Gastrocnemius medialis (tissue), 4 donors: ENCODE data around the gene CDK18. TPM values are rescaled to one million over a fixed set of nuclear protein-coding genes. Genes with fewer than 3 reads are reported as not detected.
A peak's percentile ranks its signal among the peaks of the same experiment; 100 is the strongest.

Source experiments
- ATAC-seq, 2 donors: fragments of 150-250 bp; one replicate each; pipeline ENCODE4 v1.9.1; 2016
- DNase-seq, 2 donors: peaks; one replicate each; pipeline ENCODE4 v3.0.0-alpha.2; 2019
- H3K27ac ChIP-seq, 4 donors: fragments of 200-600 bp; sonication (generic); 1 replicate in 1 of 4; 2 replicates in 3 of 4; pipeline ENCODE4 v1.5.1; 2016 to 2018; ENCODE audit warnings: mild to moderate bottlenecking in 2 of 4, moderate library complexity in 1 of 4
- H3K27me3 ChIP-seq, 3 donors: fragments of 200-600 bp; sonication (generic) in 2 of 3; 1 replicate in 1 of 3; 2 replicates in 2 of 3; pipeline versions ENCODE4 v1.5.1 to v1.6.0; 2016 to 2019; ENCODE audit warnings: mild to moderate bottlenecking in 1 of 3, moderate library complexity in 1 of 3
- H3K36me3 ChIP-seq, 2 donors: fragments of 200-600 bp; sonication (generic) in 1 of 2; one replicate each; pipeline ENCODE4 v1.5.1; 2017 to 2018
- H3K4me1 ChIP-seq, 2 donors: fragments of 200-600 bp; sonication (generic) in 1 of 2; one replicate each; pipeline ENCODE4 v1.5.1; 2016 to 2017; ENCODE audit warnings: mild to moderate bottlenecking in 2 of 2
- H3K4me3 ChIP-seq, 4 donors: fragments of 200-600 bp; sonication (generic) in 3 of 4; 1 replicate in 1 of 4; 2 replicates in 3 of 4; pipeline ENCODE4 v1.5.1; 2016 to 2019; ENCODE audit warnings: mild to moderate bottlenecking in 2 of 4
- H3K9me3 ChIP-seq, 3 donors: fragments of 200-600 bp; sonication (generic) in 2 of 3; 1 replicate in 1 of 3; 2 replicates in 2 of 3; pipeline ENCODE4 v1.5.1; 2016 to 2019
- CTCF ChIP-seq, 5 experiments: fragments of 450-650 bp in 3 of 5; fragments of 200-600 bp in 2 of 5; sonication (generic) in 2 of 5; IDR thresholded peaks in 4 of 5; conservative IDR thresholded peaks in 1 of 5; 1 replicate in 4 of 5; 2 replicates in 1 of 5; pipeline ENCODE4 v1.5.1; 2016 to 2019; ENCODE audit warnings: antibody characterized with exemption in 5 of 5, mild to moderate bottlenecking in 3 of 5, moderate library complexity in 3 of 5
- POLR2A ChIP-seq, 2 donors: fragments of 450-650 bp; IDR thresholded peaks; one replicate each; pipeline ENCODE4 v1.6.1; 2017; ENCODE audit warnings: antibody characterized with exemption in 2 of 2, mild to moderate bottlenecking in 2 of 2, moderate library complexity in 2 of 2
- in situ Hi-C, 4 donors: fragments of 200-750 bp; cut with MboI; loops; one replicate each; pipeline versions ENCODE4 v1.15.0 to v1.8.0; 2017; ENCODE audit warnings: low sequenced_read_pairs in 4 of 4
- intact Hi-C: fragments of 100-400 bp; cut with DNase I; formaldehyde crosslinking; loops from one replicate; pipeline ENCODE4 v1.15.1; 2023; ENCODE audit warnings: low total_unique reads
- total RNA-seq, 4 donors: library from RNA; depleted of rRNA; stranded (reverse); fragments of >200 nt; gene quantifications; one replicate each; pipeline versions ENCODE4 v1.1.0 to v1.2.3, GENCODE V29; 2016

Gene CDK18
- total RNA-seq, 4 donors from 2014 or later = 1.2 to 4.6 (median 1.5) TPM

- ATAC-seq (peak; percentile 66 to 77), DNase-seq (peak; percentile 35 to 39)
- peak; percentile 37 to 96 (median 91) for TF ChIP-seq CTCF (IDR thresholded peaks at IDR 0.05 in 4 of 5, conservative IDR thresholded peaks at IDR 0.05 in 1 of 5)
- TF ChIP-seq POLR2A (IDR thresholded peaks at IDR 0.05) = no peak
- in situ Hi-C loops = loop anchor here in 3 of 4 donors (5.0 to 10.0 kb wide), 3 partner anchors 42 to 174 kb away; partner anchors contain the start of gene KLHDC8A (in 2 of the 3)
- H3K4me1 ChIP-seq = peaks cover 0 to 3% of the 10 kb centered on the region in 2 donors
- H3K9me3 ChIP-seq = no peaks in the 10 kb centered on the region
- peak overlapping the region in 1 of 4 donors; percentile 30 for H3K27ac ChIP-seq
- no peaks in the 10 kb centered on the region for H3K36me3 ChIP-seq
- peaks cover 0 to 3% (median 0%) of the 10 kb centered on the region in 3 donors for H3K27me3 ChIP-seq
- H3K4me3 ChIP-seq = peak overlapping the region; percentile 33 to 56 (median 46)
- intact Hi-C loops = loop anchor here (1.0 to 5.0 kb wide), 3 partner anchors 63 to 130 kb away; partner anchors contain the start of gene ELK4
These were observed 24.7 kb downstream of the CDK18 start for GRCh38 chr1:205528887-205529825.

- no peak overlapping the region for H3K4me3 ChIP-seq
- H3K4me1 ChIP-seq = peaks cover 0 to 3% of the 10 kb centered on the region in 2 donors
- TF ChIP-seq POLR2A (IDR thresholded peaks at IDR 0.05) (no peak), CTCF (IDR thresholded peaks at IDR 0.05 in 4 of 5, conservative IDR thresholded peaks at IDR 0.05 in 1 of 5) (no peak)
- peaks cover 0 to 3% (median 0%) of the 10 kb centered on the region in 3 donors for H3K27me3 ChIP-seq
- H3K36me3 ChIP-seq = no peaks in the 10 kb centered on the region
- no peak for DNase-seq
- no peak overlapping the region for H3K27ac ChIP-seq
- in situ Hi-C loops = no loop called here
- intact Hi-C loops = no loop called here
- no peaks in the 10 kb centered on the region for H3K9me3 ChIP-seq
- no peak for ATAC-seq
These were observed 25.6 kb downstream of the CDK18 start for GRCh38 chr1:205530116-205530515.

GRCh38 chr1:205531191-205532025, 26.9 kb downstream of the CDK18 start:
- ATAC-seq = no peak
- H3K4me1 ChIP-seq = peaks cover 0 to 3% of the 10 kb centered on the region in 2 donors
- intact Hi-C loops (no loop called here), in situ Hi-C loops (no loop called here)
- no peak overlapping the region for H3K4me3 ChIP-seq
- DNase-seq = no peak
- H3K9me3 ChIP-seq = no peaks in the 10 kb centered on the region
- H3K27me3 ChIP-seq = peaks cover 0 to 3% (median 0%) of the 10 kb centered on the region in 3 donors
- no peak for TF ChIP-seq POLR2A (IDR thresholded peaks at IDR 0.05)
- TF ChIP-seq CTCF (IDR thresholded peaks at IDR 0.05 in 4 of 5, conservative IDR thresholded peaks at IDR 0.05 in 1 of 5) = no peak
- H3K36me3 ChIP-seq = no peaks in the 10 kb centered on the region
- no peak overlapping the region for H3K27ac ChIP-seq

- peaks cover 0 to 3% (median 0%) of the 10 kb centered on the region in 3 donors for H3K27me3 ChIP-seq
- no peak for ATAC-seq
- intact Hi-C loops (no loop called here), in situ Hi-C loops (no loop called here)
- H3K9me3 ChIP-seq = no peaks in the 10 kb centered on the region
- H3K36me3 ChIP-seq = no peaks in the 10 kb centered on the region
- no peak for DNase-seq
- no peak overlapping the region for H3K27ac ChIP-seq
- H3K4me1 ChIP-seq = peaks cover 0 to 3% of the 10 kb centered on the region in 2 donors
- TF ChIP-seq POLR2A (IDR thresholded peaks at IDR 0.05) (no peak), CTCF (IDR thresholded peaks at IDR 0.05 in 4 of 5, conservative IDR thresholded peaks at IDR 0.05 in 1 of 5) (no peak)
- no peak overlapping the region for H3K4me3 ChIP-seq
These were observed 27.8 kb downstream of the CDK18 start for GRCh38 chr1:205532026-205532898.
